NCI-H345 treated with DMSO at 0.1 percent for 48 hours (cell line): ENCODE data around the gene GRHPR.
"Not testable (repeated sequence)": the region's sequence is repeated elsewhere in the genome, so short reads cannot be mapped to it uniquely, and the experiment has no call there.

ENCODE experiments used
- DNase-seq: peaks from one replicate; lab custom pipeline; 2025; ENCODE audit not compliant: unreplicated experiment; lab: John Stamatoyannopoulos, UW

The GRHPR gene

GRCh38 chr9:37422289-37423104 is at the start of gene GRHPR:
GRHPR (plus strand) TSS chr9:37422696; CDS start chr9:37422751, 55 bp downstream.
- DNase-seq = peak; percentile 65

DNA sequence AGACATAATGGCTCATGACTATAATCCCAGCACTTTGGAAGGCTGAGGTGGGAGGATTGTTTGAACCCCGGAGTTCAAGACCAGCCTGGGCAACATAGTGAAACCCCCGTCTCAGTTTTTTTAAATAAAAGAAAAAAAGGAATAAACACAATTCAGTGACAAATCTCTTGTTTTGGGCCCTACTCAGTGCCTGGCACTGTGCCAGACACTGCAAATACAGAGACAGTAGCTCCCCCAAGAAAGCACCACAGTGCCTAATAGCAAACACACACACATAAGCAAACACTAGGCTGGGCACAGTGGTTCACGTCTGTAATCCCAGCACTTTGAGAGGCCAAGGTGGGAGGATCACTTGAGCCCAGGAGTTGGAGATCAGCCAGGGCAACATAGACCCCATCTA is 49.7 kb upstream of the GRHPR start:
- no peak for DNase-seq

GRCh38 chr9:37373621-37374020 is 48.9 kb upstream of the GRHPR start:
- DNase-seq = no peak

- DNase-seq = no peak
Measured at GRCh38 chr9:37374892-37375291, 47.6 kb upstream of the GRHPR start.

DNA sequence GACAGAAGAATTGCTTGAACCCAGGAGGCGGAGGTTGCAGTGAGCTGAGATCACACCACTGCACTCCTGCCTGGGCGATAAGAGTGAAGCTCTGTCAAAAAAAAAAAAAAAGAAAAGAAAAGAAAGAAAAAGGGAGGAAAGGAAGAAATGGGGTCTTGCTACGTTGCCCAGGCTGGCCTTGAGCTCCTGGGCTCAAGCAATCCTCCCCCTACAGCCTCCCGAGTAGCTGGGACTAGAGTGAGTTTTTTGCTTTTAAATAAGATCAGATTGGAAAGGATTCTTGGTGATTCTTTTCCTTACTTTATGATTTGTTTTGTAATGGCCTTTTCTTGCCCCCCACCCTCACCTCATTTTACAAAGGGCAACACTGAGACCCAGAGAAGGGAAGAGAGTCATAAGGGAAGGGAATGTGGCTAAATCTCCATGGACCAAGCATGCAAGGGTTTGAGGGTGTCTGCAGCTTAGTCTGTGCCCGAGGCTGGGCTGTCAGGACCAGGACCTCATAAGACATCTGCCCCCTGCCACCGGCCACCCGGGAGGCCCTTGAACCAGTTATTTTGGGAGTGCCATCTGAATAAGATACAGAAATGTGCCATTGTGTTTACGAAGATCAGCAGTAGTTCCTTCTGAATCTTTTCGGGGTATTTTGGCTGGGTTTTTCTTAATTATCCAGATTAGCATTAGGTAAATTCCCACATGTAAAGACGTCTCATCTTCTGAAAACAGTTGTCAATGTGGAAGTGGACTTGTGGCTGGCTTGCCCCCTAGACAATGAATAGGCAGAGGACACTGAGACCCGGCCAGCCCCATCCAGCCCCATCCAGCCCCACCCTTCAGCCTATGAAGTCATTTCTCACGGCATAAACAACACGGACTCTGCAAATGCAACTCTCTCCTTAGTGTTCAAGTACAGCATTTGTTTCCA is 44.5 kb upstream of the GRHPR start:
- no peak for DNase-seq

DNA sequence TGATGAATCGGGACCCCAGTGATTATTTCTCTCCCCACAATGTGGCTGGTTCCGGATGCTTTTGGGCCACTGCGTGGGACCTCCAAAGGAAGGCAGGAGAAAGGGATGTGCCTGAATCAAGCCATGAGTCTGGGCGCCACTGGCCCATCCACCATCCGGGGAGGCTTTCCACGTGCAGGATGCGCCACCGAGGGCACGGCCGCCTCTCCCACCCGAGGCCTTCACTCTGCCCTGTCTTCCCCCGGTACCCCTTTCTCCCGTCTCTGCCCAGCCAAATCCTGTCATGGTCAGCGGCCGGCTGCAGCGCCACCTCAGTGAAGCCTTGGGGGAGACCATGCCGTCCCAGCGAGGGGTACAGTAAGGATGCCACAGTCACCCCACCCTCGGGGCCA is 43.9 kb upstream of the GRHPR start:
- no peak for DNase-seq

- no peak for DNase-seq
Measured at GRCh38 chr9:37379835-37380234, 42.7 kb upstream of the GRHPR start.

DNA sequence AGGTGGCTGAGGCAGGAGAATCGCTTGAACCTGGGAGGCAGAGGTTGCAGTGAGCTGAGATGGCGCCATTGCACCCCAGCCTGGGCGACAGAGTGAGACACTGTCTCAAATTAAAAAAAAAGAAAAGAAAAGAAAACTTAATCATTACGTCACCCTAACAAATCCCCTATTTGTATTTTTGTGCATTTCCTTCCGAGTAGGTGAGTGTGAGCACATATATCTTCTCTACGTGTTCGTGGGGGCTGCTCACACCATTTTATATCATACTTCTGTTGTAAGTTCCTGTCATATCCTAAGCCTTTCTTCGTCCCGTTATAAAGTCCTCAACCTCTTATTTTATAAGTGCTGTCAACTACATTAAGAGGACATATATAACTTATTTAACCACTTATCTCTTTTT is 41.9 kb upstream of the GRHPR start:
- DNase-seq = no peak

DNA sequence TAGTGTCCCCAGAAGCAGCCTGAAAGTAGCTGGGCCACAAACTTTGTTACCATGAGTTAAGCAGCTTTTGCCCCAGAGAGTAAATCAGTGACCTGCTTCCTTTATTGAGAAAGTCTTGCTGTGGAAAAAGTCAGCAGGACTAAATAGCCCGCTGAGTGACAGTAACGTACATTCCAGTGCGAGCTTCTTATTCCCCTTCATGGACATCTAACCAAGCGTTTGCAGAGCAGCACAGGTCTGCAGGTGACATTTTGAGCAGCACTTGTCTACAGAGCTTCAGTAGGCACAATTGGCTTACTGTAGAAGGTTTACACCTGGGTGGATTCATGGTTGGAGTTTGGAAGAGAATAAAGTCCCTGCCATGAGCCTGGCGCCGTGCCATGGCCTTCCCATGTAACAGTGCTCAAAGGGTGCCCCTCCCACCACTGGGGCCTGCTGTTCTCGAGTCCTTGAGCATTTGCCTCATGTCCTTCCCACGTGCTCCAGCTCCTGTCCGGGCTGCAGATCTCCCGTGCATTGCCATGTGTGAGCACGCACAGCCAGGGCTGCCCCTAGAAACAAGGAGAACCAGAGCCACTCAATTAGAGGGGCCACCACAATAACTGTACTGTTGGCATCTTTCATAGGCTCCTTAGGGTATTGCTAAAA is 41.3 kb upstream of the GRHPR start:
- peak; percentile 62 for DNase-seq

DNA sequence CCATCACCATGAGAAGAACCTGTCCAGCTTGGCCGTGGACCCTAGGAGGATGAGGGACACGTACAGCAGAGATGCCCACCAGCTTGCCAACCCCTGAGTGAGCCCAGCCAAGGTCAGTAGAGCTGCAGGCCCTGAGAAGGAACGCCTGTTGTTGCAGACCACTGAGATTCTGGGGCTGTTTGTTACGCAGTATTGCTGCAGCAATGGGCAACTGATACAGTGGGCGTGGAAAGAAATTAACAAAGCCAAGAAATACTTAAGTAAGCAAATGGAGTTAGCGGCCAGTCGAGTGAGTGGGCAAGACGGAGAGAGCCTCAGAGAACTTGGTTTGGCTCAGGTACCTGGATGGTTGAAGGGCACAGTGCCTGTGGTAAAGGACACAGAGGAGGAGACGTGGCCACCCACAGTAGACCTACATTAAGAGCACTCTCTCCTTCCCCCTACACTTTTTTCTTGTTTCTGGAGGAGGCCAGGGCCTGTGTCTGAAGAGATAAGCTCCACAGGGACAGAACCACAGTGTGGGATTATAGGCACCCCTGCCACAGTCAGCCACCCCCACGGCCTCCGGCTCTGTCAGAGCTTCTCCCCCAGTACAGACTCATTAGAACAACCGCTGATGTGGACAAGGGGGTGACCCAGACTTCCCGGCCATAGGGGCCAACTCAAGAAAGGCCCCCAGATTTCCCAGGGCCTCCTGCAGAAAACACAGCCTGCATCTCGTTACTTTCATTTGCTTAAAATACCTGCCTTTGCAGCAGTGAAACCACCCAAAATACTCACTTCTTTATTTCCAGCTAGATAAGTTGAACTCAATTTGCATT is 40.1 kb upstream of the GRHPR start:
- no peak for DNase-seq

DNA sequence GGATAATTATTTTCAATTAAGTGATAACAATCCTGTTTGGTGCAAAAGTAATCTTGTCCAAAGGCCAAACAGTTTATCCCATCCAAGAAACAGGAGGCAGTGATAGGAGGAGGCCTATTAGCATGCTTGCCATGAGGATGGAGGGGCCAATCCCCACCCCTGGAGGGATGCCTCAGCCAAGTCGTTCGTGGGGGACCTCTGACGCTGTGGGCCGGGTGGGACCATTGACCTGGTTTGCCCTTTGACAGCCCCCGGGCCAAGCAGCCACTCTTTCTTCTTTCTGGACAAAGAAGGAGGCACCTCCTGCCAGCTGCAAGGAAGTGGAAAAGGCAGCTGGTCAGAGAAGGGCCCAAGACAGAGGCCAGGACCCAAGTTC is 39.5 kb upstream of the GRHPR start:
- DNase-seq = no peak

DNA sequence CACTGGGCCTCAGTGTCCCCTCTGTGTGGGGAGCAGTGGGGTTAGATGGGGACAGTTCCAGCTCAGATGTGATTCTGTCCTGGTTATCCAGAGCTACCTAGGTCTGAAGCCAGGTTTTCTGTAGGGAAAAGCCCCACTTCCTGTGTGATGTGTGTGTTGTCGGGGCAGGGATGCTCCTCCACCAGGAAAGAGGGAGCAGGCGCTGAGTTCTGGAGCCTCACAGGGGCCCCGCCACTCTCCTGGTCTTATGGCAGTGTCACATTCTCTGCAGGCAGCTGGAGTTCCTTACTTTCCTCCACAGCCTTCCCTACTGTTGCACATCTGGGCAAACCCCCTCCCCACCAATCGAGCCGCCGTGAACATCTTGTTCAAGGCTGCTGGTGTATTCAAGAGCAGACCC is 39.1 kb upstream of the GRHPR start:
- no peak for DNase-seq

DNA sequence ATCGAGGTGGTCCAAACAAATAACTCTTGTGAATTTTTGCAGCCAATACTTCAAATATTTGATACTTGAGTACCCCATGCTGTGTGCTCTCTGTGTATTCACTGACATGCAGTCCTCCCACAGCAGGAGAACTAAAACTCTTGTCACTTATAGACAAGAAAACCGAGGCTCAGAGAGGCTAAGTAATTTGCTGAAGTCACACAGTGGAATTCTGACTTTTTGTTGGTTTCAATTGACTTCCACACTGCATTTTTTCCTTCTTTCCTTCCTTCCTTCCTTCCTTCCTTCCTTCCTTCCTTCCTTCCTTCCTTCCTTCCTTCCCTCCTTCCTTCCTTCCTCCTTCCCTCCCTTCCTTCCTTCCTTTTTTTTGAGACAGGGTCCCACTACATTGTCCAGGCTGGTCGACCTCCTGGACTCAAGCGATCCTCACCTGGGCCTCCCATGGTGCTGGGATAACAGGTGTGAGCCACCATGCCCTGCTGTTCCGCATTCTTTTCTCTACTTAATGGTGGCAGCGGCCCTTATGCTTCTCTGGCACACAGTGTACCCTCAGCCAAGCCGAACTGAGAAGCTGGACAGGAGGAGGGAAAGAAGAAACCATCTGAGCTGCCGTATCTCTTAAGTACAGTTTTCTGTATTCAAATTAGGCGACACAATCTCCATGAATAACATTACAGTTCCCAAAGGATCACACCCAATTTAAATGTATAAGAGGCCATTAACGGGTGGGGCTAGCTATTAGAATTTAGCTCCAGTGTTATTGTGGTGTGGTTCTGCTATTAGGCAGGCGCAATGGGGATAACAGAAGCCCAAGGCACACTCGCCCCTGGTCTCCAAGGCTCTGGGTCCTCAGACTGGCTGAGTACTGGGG is 38.4 kb upstream of the GRHPR start:
- no peak for DNase-seq

DNA sequence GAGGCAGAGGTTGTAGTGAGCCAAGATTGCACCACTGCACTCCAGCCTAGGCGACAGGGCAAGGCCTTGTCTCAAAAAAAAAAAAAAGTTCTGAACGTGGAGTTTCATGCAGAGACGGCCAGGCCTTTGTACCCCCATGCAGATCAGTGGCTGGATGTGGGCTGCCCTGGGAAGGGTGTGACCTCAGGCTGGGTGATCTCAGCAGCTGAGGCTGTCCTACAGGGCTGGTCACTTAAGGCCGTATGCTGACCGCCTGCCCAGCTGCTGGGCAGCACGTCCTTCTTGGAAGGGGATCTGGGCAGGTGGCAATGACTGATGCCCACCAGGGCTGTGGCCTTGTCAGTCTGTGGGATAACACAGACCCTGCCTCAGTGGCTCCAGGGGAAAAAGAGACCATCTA is 37.2 kb upstream of the GRHPR start:
- no peak for DNase-seq

GRCh38 chr9:37386988-37387387 is 35.5 kb upstream of the GRHPR start:
- no peak for DNase-seq

GRCh38 chr9:37390759-37391158 is 31.7 kb upstream of the GRHPR start:
- DNase-seq = no peak

- DNase-seq = no peak
Measured at GRCh38 chr9:37392272-37392671, 30.2 kb upstream of the GRHPR start.

- DNase-seq = no peak
Measured at GRCh38 chr9:37395229-37395628, 27.3 kb upstream of the GRHPR start.

GRCh38 chr9:37395663-37396062 is 26.8 kb upstream of the GRHPR start:
- DNase-seq = no peak

GRCh38 chr9:37397948-37398347 is 24.5 kb upstream of the GRHPR start:
- not testable (repeated sequence) for DNase-seq
